ENCODE measurements around the gene PORCN.

PORCN gene

DNA sequence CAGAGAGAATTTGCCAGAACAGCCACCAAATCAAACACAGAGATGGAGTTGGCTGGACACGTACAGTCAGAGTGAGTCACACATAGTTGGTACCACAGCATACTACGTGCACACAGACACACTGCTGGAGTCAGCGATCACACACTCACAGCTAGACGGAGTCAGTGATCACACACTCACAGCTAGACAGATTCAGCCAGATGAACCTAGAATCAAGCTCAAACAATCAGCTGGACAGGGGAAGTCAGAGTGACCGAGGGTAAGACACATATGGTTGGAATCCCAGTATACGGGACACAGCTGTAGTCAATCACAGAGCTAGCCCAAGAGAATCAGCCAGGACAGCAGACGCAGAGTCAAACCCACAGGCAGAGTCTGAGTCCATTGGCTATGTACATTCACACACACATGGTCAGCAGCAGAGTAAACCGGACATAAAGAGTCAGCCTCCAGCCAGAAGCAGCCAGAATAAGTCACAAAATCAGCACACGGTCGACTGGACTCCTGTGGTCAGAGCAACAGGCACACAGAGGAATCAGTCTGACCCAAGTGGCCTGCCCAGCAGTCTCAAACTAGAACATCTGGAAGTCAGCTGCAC lies 43.4 kb upstream of the PORCN start:
- Histone ChIP-seq H3K4me3 (ENCODE audit: low read length) (no peak overlapping the region), H2BK15ac (replicated peaks; ENCODE audit: low read depth) (no peak overlapping the region), H3K23ac (ENCODE audit: low read length) (no peak overlapping the region), H3K27me3 (ENCODE audit: insufficient read depth, low read length, poor library complexity) (no peaks in the 10 kb centered on the region), H3K4ac (ENCODE audit: low read depth, low read length) (no peak overlapping the region), H3K36me3 (ENCODE audit: control insufficient read depth, insufficient read depth, low read length) (no peaks in the 10 kb centered on the region), H3K79me1 (ENCODE audit: low read length) (no peaks in the 10 kb centered on the region), H3K79me2 (ENCODE audit: control insufficient read depth, insufficient read depth, low read length) (peaks cover 7% of the 10 kb centered on the region), H2AK5ac (ENCODE audit: low read length) (no peak overlapping the region), H3K56ac (ENCODE audit: low read length) (no peak overlapping the region), H3K4me2 (ENCODE audit: low read length) (no peak overlapping the region), H2BK120ac (ENCODE audit: low read depth, low read length) (no peak overlapping the region), H3K27ac (ENCODE audit: low read depth, low read length) (no peak overlapping the region), H3K18ac (ENCODE audit: low read length) (no peak overlapping the region), H3K9ac (ENCODE audit: low read length) (no peak overlapping the region), H3K4me1 (ENCODE audit: control insufficient read depth, low read depth, low read length) (no peaks in the 10 kb centered on the region), H2BK5ac (ENCODE audit: low read length) (no peak overlapping the region), H4K8ac (ENCODE audit: low read depth, low read length) (no peak overlapping the region), H4K5ac (ENCODE audit: low read length) (no peak overlapping the region)
- no CpG with 5 or more reads among the region's 10 CpGs for WGBS (ENCODE audit: extremely low coverage, insufficient coverage, low lambda C conversion rate)
- no peak for DNase-seq

GRCh38 chrX:48466696-48467095 lies 42.1 kb upstream of the PORCN start:
- no peaks in the 10 kb centered on the region for H3K27me3 ChIP-seq (ENCODE audit: insufficient read depth, low read length, poor library complexity)
- no peak overlapping the region for H3K4ac ChIP-seq (ENCODE audit: low read depth, low read length)
- H3K4me3 ChIP-seq (ENCODE audit: low read length): no peak overlapping the region
- H3K9ac ChIP-seq (ENCODE audit: low read length): no peak overlapping the region
- peaks cover 7% of the 10 kb centered on the region for H3K79me2 ChIP-seq (ENCODE audit: control insufficient read depth, insufficient read depth, low read length)
- no peak overlapping the region for H2AK5ac ChIP-seq (ENCODE audit: low read length)
- H4K8ac ChIP-seq (ENCODE audit: low read depth, low read length): no peak overlapping the region
- no peaks in the 10 kb centered on the region for H3K36me3 ChIP-seq (ENCODE audit: control insufficient read depth, insufficient read depth, low read length)
- H3K4me1 ChIP-seq (ENCODE audit: control insufficient read depth, low read depth, low read length): no peaks in the 10 kb centered on the region
- H3K18ac ChIP-seq (ENCODE audit: low read length): no peak overlapping the region
- no peak overlapping the region for H2BK15ac ChIP-seq (replicated peaks; ENCODE audit: low read depth)
- no peak overlapping the region for H3K23ac ChIP-seq (ENCODE audit: low read length)
- no peak overlapping the region for H2BK5ac ChIP-seq (ENCODE audit: low read length)
- no peak overlapping the region for H3K4me2 ChIP-seq (ENCODE audit: low read length)
- no peak overlapping the region for H2BK120ac ChIP-seq (ENCODE audit: low read depth, low read length)
- no peak overlapping the region for H4K5ac ChIP-seq (ENCODE audit: low read length)
- no peak overlapping the region for H3K27ac ChIP-seq (ENCODE audit: low read depth, low read length)
- H3K79me1 ChIP-seq (ENCODE audit: low read length): no peaks in the 10 kb centered on the region
- H3K56ac ChIP-seq (ENCODE audit: low read length): no peak overlapping the region
- WGBS (ENCODE audit: extremely low coverage, insufficient coverage, low lambda C conversion rate): no CpG with 5 or more reads among the region's 10 CpGs
- peak; percentile 14 for DNase-seq

GRCh38 chrX:48467281-48467761 lies 41.5 kb upstream of the PORCN start:
- Histone ChIP-seq H2BK5ac (ENCODE audit: low read length) (no peak overlapping the region), H3K4me2 (ENCODE audit: low read length) (peak overlapping the region; percentile 43), H4K8ac (ENCODE audit: low read depth, low read length) (no peak overlapping the region), H3K9ac (ENCODE audit: low read length) (peak overlapping the region; percentile 70), H4K5ac (ENCODE audit: low read length) (no peak overlapping the region), H3K4me1 (ENCODE audit: control insufficient read depth, low read depth, low read length) (no peaks in the 10 kb centered on the region), H3K4ac (ENCODE audit: low read depth, low read length) (no peak overlapping the region), H3K23ac (ENCODE audit: low read length) (no peak overlapping the region), H3K36me3 (ENCODE audit: control insufficient read depth, insufficient read depth, low read length) (no peaks in the 10 kb centered on the region), H3K27me3 (ENCODE audit: insufficient read depth, low read length, poor library complexity) (no peaks in the 10 kb centered on the region), H3K79me1 (ENCODE audit: low read length) (no peaks in the 10 kb centered on the region), H3K4me3 (ENCODE audit: low read length) (no peak overlapping the region), H3K56ac (ENCODE audit: low read length) (peak overlapping the region; percentile 83), H3K79me2 (ENCODE audit: control insufficient read depth, insufficient read depth, low read length) (peaks cover 7% of the 10 kb centered on the region), H2BK120ac (ENCODE audit: low read depth, low read length) (no peak overlapping the region), H2BK15ac (replicated peaks; ENCODE audit: low read depth) (no peak overlapping the region), H2AK5ac (ENCODE audit: low read length) (no peak overlapping the region), H3K18ac (ENCODE audit: low read length) (no peak overlapping the region), H3K27ac (ENCODE audit: low read depth, low read length) (no peak overlapping the region)
- peak; percentile 40 for DNase-seq
- no CpG with 5 or more reads among the region's 10 CpGs for WGBS (ENCODE audit: extremely low coverage, insufficient coverage, low lambda C conversion rate)

DNA sequence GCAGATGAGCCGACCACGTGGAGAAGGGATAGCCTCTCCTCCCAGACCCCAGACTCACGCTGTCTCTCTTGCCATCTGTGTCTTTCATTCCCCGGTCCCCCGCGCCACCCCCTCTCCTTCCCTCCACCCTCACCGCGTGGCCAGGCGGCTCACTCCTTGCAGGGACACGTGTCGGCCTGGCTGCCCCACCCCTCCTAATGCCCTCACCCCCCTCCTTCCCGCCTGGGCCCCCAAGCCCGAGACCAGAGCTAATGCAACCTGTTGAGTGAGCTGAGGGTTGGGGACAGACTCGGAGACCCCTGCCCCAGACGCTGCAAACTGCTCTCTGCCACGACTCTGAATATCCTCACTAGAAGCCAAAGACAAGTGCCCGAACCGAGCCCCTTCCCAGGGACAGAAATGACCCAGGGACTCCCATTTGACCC lies 40.5 kb upstream of the PORCN start:
- no peak overlapping the region for H4K8ac ChIP-seq (ENCODE audit: low read depth, low read length)
- H3K4ac ChIP-seq (ENCODE audit: low read depth, low read length): no peak overlapping the region
- DNase-seq: peak; percentile 8
- H3K79me1 ChIP-seq (ENCODE audit: low read length): no peaks in the 10 kb centered on the region
- H3K18ac ChIP-seq (ENCODE audit: low read length): peak overlapping the region; percentile 19
- H3K56ac ChIP-seq (ENCODE audit: low read length): peak overlapping the region; percentile 83
- no peak overlapping the region for H2BK120ac ChIP-seq (ENCODE audit: low read depth, low read length)
- H3K4me2 ChIP-seq (ENCODE audit: low read length): peak overlapping the region; percentile 48
- H3K27ac ChIP-seq (ENCODE audit: low read depth, low read length): no peak overlapping the region
- H2BK15ac ChIP-seq (replicated peaks; ENCODE audit: low read depth): no peak overlapping the region
- H2BK5ac ChIP-seq (ENCODE audit: low read length): no peak overlapping the region
- peak overlapping the region; percentile 70 for H3K9ac ChIP-seq (ENCODE audit: low read length)
- no peaks in the 10 kb centered on the region for H3K36me3 ChIP-seq (ENCODE audit: control insufficient read depth, insufficient read depth, low read length)
- H3K27me3 ChIP-seq (ENCODE audit: insufficient read depth, low read length, poor library complexity): no peaks in the 10 kb centered on the region
- H2AK5ac ChIP-seq (ENCODE audit: low read length): no peak overlapping the region
- no peaks in the 10 kb centered on the region for H3K4me1 ChIP-seq (ENCODE audit: control insufficient read depth, low read depth, low read length)
- no CpG with 5 or more reads among the region's 18 CpGs for WGBS (ENCODE audit: extremely low coverage, insufficient coverage, low lambda C conversion rate)
- H3K23ac ChIP-seq (ENCODE audit: low read length): no peak overlapping the region
- H3K4me3 ChIP-seq (ENCODE audit: low read length): peak overlapping the region; percentile 54
- H4K5ac ChIP-seq (ENCODE audit: low read length): no peak overlapping the region
- peaks cover 7% of the 10 kb centered on the region for H3K79me2 ChIP-seq (ENCODE audit: control insufficient read depth, insufficient read depth, low read length)

- peak; percentile 41 for DNase-seq
- Histone ChIP-seq H3K4me3 (ENCODE audit: low read length) (peak overlapping the region; percentile 54), H2AK5ac (ENCODE audit: low read length) (no peak overlapping the region)
Measured at GRCh38 chrX:48468693-48469691, 39.8 kb upstream of the PORCN start.

More at GRCh38 chrX:48468693-48469691, 39.8 kb upstream of the PORCN start:
- Histone ChIP-seq H3K9ac (ENCODE audit: low read length) (peak overlapping the region; percentile 70), H2BK15ac (replicated peaks; ENCODE audit: low read depth) (no peak overlapping the region), H2BK120ac (ENCODE audit: low read depth, low read length) (no peak overlapping the region), H4K8ac (ENCODE audit: low read depth, low read length) (no peak overlapping the region), H3K36me3 (ENCODE audit: control insufficient read depth, insufficient read depth, low read length) (no peaks in the 10 kb centered on the region), H3K56ac (ENCODE audit: low read length) (peak overlapping the region; percentile 83), H2BK5ac (ENCODE audit: low read length) (no peak overlapping the region), H3K27ac (ENCODE audit: low read depth, low read length) (no peak overlapping the region), H3K27me3 (ENCODE audit: insufficient read depth, low read length, poor library complexity) (no peaks in the 10 kb centered on the region), H3K18ac (ENCODE audit: low read length) (peak overlapping the region; percentile 10), H3K4ac (ENCODE audit: low read depth, low read length) (no peak overlapping the region), H3K79me1 (ENCODE audit: low read length) (no peaks in the 10 kb centered on the region), H3K23ac (ENCODE audit: low read length) (no peak overlapping the region), H4K5ac (ENCODE audit: low read length) (no peak overlapping the region), H3K4me1 (ENCODE audit: control insufficient read depth, low read depth, low read length) (no peaks in the 10 kb centered on the region), H3K4me2 (ENCODE audit: low read length) (peak overlapping the region; percentile 48), H3K79me2 (ENCODE audit: control insufficient read depth, insufficient read depth, low read length) (peaks cover 7% of the 10 kb centered on the region)
- WGBS (ENCODE audit: extremely low coverage, insufficient coverage, low lambda C conversion rate): no CpG with 5 or more reads among the region's 23 CpGs

Data from mesendoderm (in vitro differentiated cells).